GM06990 (cell line): ENCODE measurements around the gene CCR8.

ENCODE experiments used
- DNase-seq: peaks from one replicate; pipeline ENCODE4 v3.0.0-alpha.2; 2011; ENCODE audit not compliant: insufficient read length; ENCODE audit errors: extremely low read depth
- H3K27me3 ChIP-seq: replicated peaks from 2 replicates; pipeline ENCODE4 v1.6.0; 2011; ENCODE audit warnings: low read length; ENCODE audit not compliant: control insufficient read depth, insufficient read depth
- H3K36me3 ChIP-seq: 2 replicates; pipeline ENCODE4 v1.5.1; 2011; ENCODE audit warnings: low read length; ENCODE audit not compliant: control insufficient read depth, insufficient read depth
- H3K4me3 ChIP-seq: replicated peaks from 2 replicates; pipeline ENCODE4 v1.5.1; 2011; ENCODE audit warnings: low read depth, mild to moderate bottlenecking, control low read depth, low read length
- TF ChIP-seq, protein P1 (sequence below): IDR thresholded peaks from 2 replicates; pipeline ENCODE4 v1.5.1; 2011; ENCODE audit warnings: low read length, control low read depth, mild to moderate bottlenecking, inconsistent platforms; ENCODE audit not compliant: insufficient read depth, poor library complexity, severe bottlenecking

The CCR8 gene

GRCh38 chr3:39296197-39297077 lies 33.1 kb upstream of the CCR8 start:
- H3K27me3 ChIP-seq: no peaks in the 10 kb centered on the region
- no peak overlapping the region for H3K4me3 ChIP-seq
- H3K36me3 ChIP-seq: no peaks in the 10 kb centered on the region; the same call in 1 of the 2 replicates
- TF ChIP-seq, protein P1, sequence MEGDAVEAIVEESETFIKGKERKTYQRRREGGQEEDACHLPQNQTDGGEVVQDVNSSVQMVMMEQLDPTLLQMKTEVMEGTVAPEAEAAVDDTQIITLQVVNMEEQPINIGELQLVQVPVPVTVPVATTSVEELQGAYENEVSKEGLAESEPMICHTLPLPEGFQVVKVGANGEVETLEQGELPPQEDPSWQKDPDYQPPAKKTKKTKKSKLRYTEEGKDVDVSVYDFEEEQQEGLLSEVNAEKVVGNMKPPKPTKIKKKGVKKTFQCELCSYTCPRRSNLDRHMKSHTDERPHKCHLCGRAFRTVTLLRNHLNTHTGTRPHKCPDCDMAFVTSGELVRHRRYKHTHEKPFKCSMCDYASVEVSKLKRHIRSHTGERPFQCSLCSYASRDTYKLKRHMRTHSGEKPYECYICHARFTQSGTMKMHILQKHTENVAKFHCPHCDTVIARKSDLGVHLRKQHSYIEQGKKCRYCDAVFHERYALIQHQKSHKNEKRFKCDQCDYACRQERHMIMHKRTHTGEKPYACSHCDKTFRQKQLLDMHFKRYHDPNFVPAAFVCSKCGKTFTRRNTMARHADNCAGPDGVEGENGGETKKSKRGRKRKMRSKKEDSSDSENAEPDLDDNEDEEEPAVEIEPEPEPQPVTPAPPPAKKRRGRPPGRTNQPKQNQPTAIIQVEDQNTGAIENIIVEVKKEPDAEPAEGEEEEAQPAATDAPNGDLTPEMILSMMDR: no peak
- no peak for DNase-seq

- TF ChIP-seq, protein P1: no peak
- H3K4me3 ChIP-seq: no peak overlapping the region
- no peaks in the 10 kb centered on the region for H3K27me3 ChIP-seq
- no peaks in the 10 kb centered on the region; the same call in 1 of the 2 replicates for H3K36me3 ChIP-seq
- no peak for DNase-seq
Measured at GRCh38 chr3:39299279-39299678, 30.2 kb upstream of the CCR8 start.

DNA sequence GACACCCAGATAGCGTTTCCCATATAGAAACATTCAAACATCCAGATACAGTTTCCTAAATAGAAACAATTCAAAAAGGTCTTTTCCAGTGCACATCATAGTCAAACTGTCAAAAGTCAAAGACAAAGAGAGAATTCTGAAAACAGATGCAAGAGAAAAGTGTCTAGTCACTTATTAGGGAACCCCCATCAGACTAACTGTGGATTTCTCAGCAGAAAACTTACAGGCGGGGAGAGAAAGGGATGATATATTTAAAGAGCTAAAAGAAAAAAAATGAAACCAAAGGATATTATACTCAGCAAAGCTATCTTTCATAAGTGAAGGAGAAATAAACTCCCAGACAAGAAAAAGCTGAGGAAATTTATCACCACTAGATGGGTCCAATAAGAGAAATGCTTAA lies 27.3 kb upstream of the CCR8 start:
- TF ChIP-seq, protein P1: no peak
- DNase-seq: no peak
- H3K36me3 ChIP-seq: no peaks in the 10 kb centered on the region; the same call in 1 of the 2 replicates
- H3K27me3 ChIP-seq: no peaks in the 10 kb centered on the region
- H3K4me3 ChIP-seq: no peak overlapping the region

- H3K27me3 ChIP-seq: no peaks in the 10 kb centered on the region
- TF ChIP-seq, protein P1: no peak
- no peak for DNase-seq
- H3K4me3 ChIP-seq: no peak overlapping the region
- no peaks in the 10 kb centered on the region for H3K36me3 ChIP-seq
Measured at GRCh38 chr3:39313289-39313688, 16.2 kb upstream of the CCR8 start.

- Histone ChIP-seq H3K36me3 (no peaks in the 10 kb centered on the region), H3K4me3 (no peak overlapping the region), H3K27me3 (no peaks in the 10 kb centered on the region)
- TF ChIP-seq, protein P1: no peak
- DNase-seq: no peak
Measured at GRCh38 chr3:39315420-39315819, 14.1 kb upstream of the CCR8 start.
